SIG-M5 (cell line): ENCODE data around the gene SHKBP1.

Source experiments
- DNase-seq: peaks from one replicate; lab custom pipeline; 2025; lab: John Stamatoyannopoulos, UW

SHKBP1 gene

DNA sequence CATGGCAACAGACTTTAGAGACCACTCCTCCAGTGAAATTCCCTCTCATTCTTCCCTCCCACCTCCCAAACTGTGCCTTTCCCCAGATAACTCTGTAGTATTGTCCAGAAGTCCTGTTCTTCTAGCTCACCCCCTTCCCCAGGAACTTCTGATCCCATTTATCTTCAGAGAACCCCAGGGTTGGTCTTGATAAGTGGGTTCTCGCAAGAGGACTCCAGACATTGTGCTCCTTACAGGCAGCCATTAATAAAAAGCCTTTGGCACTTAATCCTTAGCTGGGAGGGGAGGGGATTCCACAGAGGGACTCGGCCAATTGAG is 26.4 kb downstream of the SHKBP1 start:
- no peak for DNase-seq

- DNase-seq, result peak; percentile 82
These were observed 26.9 kb downstream of the SHKBP1 start for GRCh38 chr19:40603389-40604170.

- no peak for DNase-seq
These were observed 27.5 kb downstream of the SHKBP1 start for GRCh38 chr19:40604171-40604646.

GRCh38 chr19:40604647-40605215 is 28.1 kb downstream of the SHKBP1 start:
- DNase-seq, result no peak

DNA sequence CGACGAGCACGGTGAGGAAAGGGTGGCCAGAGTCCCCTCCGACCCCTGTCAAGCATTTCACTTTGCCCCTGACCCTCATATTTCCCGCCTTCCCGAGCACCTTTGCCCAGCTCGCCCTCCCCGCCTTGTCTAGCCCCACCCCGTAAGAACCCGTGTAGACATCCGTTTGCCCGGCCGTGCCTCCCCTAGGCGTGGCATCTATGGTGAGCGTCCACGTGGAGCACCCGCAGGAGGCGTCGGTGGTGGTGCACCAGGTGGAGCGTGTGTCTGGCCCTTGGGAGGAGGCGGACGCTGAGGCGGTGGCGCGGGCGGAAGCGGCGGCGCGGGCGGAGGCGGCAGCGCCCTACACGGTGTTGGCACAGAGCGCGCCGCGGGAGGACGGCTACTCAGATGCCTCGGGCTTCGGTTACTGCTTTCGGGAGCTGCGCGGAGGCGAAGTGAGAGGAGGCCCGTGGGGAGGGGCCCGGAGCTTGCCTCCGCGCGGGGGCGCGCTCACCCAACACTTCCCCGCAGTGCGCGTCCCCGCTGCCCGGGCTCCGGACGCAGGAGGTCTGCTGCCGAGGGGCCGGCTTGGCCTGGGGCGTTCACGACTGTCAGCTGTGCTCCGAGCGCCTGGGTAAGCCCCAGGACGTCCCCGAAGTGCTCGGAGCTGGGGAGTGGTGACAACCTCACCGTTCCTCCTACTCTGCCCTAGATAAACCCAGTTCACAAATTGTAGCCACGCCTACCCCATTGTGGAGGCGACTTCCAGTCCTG is 28.7 kb downstream of the SHKBP1 start:
- peak; percentile 18 for DNase-seq

DNA sequence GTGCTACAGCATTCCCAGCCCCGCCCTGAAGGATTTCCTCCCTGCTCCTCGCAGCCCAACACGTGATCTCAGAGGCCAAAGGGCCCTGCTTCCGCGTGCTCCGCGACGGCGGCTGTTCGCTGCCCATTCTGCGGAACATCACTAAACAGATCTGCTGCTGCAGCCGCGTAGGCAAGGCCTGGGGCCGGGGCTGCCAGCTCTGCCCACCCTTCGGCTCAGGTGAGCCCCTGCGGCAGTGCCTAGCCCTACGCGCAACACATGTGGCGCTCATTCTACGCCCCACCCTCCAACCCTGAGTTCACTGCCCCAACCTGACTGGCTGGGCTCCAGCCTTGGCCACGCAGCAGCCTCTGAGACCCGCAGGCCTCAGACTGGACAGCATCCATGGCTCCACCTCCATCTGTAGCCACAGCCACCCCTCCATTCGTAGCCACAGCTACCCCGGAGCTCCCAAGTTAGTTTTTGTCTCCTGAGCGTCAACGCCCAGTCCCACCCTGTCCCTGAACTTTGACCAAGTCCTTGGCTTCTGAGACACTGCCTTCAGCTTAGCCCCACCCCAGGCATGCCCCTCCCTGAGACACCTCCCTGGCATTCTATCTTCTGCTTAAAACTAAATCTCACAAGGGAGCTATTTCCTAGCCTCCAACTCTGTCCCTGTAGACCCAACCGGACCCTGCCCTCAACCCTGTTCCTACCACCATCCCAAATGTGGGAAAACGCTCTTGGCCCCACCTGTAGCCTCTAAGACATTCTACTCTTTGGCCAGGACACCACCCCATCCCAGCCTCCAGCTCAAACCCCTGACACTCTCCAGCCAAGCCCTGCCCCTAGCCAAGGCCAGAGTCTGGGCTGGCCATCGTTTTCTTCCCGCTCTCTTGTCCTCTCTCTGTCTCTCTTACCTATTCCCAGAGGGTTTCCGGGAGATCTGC is 30.9 kb downstream of the SHKBP1 start:
- no peak for DNase-seq

- DNase-seq, result no peak
These were observed 31.6 kb downstream of the SHKBP1 start for GRCh38 chr19:40608240-40608621.

GRCh38 chr19:40608957-40609356 is 32.3 kb downstream of the SHKBP1 start:
- no peak for DNase-seq

DNA sequence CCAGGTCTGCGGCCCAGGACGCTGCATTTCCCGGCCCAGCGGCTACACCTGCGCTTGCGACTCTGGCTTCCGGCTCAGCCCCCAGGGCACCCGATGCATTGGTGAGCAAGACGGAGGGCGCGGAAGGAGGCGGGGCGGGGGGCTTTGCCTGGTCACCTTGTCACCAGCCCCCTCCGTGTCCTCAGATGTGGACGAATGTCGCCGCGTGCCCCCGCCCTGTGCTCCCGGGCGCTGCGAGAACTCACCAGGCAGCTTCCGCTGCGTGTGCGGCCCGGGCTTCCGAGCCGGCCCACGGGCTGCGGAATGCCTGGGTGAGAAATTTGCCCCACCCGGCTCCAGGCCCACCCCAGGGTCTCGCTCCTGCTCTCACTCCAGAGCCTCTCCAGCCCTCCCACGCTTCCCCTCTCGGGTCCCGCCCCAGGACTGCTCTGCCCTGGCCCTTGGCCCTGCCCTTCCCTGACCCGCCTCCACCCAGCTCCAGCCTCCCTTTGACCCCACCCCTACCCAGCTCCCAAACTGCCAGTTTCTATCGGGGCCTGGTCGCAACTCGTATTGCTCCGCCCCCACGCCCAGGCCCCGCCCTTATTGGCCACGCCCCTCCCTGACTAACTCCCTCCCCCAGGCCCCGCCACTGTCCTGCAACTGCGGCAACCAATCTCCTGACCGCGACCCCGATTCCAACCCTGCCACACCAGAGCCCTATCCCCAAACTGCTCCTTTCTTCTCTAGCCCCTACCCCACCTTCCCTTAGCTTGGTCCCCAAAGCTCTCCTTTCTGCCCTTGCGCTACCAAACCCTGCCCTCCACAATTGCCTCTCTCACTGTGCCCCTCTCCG is 33.1 kb downstream of the SHKBP1 start:
- DNase-seq, result no peak

- no peak for DNase-seq
These were observed 33.9 kb downstream of the SHKBP1 start for GRCh38 chr19:40610396-40611064.

GRCh38 chr19:40611096-40611495 is 34.4 kb downstream of the SHKBP1 start:
- no peak for DNase-seq

- DNase-seq, result no peak
These were observed 35.4 kb downstream of the SHKBP1 start for GRCh38 chr19:40611900-40612698.

DNA sequence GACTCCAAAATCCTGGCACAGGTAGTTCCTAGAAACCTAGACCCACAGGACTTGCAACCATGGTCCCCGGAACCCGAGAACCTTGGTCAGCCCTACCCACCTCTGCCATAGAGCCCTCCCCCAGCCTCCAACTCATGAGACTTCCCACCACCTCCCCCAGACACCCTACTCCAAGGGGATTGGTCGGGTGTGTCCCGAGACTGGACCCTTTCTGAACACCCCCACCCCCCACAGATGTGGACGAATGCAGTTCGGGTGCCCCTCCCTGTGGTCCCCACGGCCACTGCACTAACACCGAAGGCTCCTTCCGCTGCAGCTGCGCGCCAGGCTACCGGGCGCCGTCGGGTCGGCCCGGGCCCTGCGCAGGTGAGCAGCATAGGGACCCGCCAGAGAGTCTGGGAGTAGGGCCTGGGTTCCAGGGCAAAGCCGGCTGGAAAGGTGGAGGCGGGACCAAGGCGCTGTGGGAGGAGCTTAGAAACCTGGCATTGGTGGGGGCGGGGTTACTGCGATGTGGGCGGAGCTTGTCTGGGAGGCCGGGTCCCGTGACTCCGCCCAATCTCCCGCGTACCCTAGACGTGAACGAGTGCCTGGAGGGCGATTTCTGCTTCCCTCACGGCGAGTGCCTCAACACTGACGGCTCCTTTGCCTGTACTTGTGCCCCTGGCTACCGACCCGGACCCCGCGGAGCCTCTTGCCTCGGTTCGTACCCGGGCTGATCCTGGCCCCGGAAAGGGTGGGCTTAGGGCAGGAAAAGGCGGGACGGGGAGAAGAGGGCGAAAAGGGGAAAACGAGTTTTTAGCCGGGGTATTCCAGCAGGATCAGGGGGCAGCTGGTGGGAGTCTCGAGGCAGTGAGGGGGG is 36.4 kb downstream of the SHKBP1 start:
- no peak for DNase-seq

DNA sequence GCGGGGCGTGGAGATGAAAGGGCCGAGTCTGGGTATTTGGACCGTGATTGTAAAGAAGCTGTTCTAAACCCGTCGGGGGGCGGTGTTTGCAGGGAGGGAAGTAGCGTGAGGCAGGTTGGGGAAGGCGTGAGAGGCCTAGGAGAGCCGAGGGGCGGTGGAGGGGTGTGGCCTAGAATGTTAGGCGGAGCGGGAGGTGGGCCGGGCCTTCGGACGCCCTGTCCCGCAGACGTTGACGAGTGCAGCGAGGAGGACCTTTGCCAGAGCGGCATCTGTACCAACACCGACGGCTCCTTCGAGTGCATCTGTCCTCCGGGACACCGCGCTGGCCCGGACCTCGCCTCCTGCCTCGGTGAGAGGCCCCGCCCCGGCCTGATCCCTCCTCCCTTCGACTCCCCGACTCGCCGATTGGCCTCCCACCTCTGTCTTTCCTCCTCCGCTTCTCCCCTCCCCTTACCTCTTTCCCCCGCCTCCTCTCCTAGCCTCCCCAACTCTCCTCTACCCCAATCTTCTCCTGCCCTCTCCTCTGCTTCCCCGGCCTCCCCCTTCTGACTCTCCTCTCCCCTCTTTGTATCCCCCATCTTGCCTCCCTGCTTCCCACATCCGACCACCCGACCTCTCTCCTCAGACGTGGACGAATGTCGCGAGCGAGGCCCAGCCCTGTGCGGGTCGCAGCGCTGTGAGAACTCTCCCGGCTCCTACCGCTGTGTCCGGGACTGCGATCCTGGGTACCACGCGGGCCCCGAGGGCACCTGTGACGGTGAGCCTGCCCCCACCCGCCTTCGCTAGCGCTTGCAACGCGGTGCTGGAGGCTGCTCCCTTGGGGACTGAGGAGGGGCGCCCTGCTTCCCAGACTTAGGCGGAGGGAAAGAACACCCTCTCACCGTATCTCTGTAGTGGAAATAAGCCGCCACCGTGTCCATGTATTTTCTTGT is 37.3 kb downstream of the SHKBP1 start:
- DNase-seq, result peak; percentile 61

- DNase-seq, result no peak
These were observed 38.1 kb downstream of the SHKBP1 start for GRCh38 chr19:40614622-40615411.

DNA sequence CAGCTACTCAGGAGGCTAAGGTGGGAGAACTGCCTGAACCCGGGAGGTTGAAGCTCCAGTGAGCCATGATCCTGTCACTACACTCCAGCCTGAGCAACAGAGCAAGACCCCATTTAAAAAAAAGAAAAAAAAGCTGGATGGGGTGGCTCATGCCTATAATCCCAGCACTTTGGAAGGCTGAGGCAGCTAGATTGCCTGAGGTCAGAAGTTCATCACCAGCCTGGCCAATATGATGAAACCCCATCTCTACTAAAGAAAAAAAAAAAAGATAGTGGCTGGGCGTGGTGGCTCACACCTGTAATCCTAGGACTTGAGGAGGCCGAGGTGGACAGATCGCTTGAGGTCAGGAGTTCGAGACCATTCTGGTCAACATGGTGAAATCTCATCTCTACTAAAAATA is 39.5 kb downstream of the SHKBP1 start:
- DNase-seq, result no peak

DNA sequence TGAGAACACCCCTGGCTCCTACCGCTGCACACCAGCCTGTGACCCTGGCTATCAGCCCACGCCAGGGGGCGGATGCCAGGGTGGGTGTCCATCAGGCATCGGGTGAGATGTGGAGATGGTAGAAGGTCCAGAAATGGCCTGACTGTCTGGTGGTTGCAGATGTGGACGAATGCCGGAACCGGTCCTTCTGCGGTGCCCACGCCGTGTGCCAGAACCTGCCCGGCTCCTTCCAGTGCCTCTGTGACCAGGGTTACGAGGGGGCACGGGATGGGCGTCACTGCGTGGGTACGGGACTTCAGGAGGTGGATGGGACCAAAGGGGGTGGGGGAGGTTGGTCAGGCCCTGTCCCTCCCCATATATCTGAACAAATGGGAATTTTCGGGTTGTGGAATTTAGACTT is 40.3 kb downstream of the SHKBP1 start:
- no peak for DNase-seq
